ENCODE results near the gene SGIP1. TPM values are rescaled to one million over a fixed set of nuclear protein-coding genes. Genes with fewer than 3 reads are reported as not detected.

Gene SGIP1
- total RNA-seq, 1 donor from 2014 or later = 7.0 TPM

GRCh38 chr1:66747501-66747900, 213.5 kb downstream of the SGIP1 start:
- intact Hi-C loops (cut with DNase I) = no loop called here
- no peak for DNase-seq (ENCODE audit: low spot score)

- intact Hi-C loops (cut with DNase I) = no loop called here
- DNase-seq (ENCODE audit: low spot score) = no peak
Observed at GRCh38 chr1:66750577-66750976, 216.6 kb downstream of the SGIP1 start.

GRCh38 chr1:66751160-66751559, 217.2 kb downstream of the SGIP1 start:
- intact Hi-C loops (cut with DNase I) = no loop called here

GRCh38 chr1:66752000-66752592, 218.1 kb downstream of the SGIP1 start, which contains the start of gene DYNLT5:
DYNLT5 (plus strand) TSS chr1:66752459; CDS start chr1:66754659, 2,200 bp downstream.
- peak; percentile 90 for DNase-seq (ENCODE audit: low spot score)
- intact Hi-C loops (cut with DNase I) = no loop called here

More at GRCh38 chr1:66751160-66751559, 217.2 kb downstream of the SGIP1 start:
- no peak for DNase-seq (ENCODE audit: low spot score)

- intact Hi-C loops (cut with DNase I) = no loop called here
- no peak for DNase-seq (ENCODE audit: low spot score)
Observed at GRCh38 chr1:66752671-66753371, 218.9 kb downstream of the SGIP1 start.

- intact Hi-C loops (cut with DNase I) = no loop called here
- DNase-seq (ENCODE audit: low spot score) = no peak
Observed at GRCh38 chr1:66757722-66758240, 223.8 kb downstream of the SGIP1 start.

- no peak for DNase-seq (ENCODE audit: low spot score)
- intact Hi-C loops (cut with DNase I) = no loop called here
Observed at GRCh38 chr1:66758241-66758755, 224.3 kb downstream of the SGIP1 start.

GRCh38 chr1:66760506-66760905, 226.6 kb downstream of the SGIP1 start:
- DNase-seq (ENCODE audit: low spot score) = no peak
- intact Hi-C loops (cut with DNase I) = loop anchor here (10.0 kb wide), 3 partner anchors 164 to 444 kb away; partner anchors contain the start of genes DNAI4 and MIER1

GRCh38 chr1:66761221-66761620, 227.3 kb downstream of the SGIP1 start:
- intact Hi-C loops (cut with DNase I) = loop anchor here (10.0 kb wide), 3 partner anchors 164 to 444 kb away; partner anchors contain the start of genes DNAI4 and MIER1
- DNase-seq (ENCODE audit: low spot score) = no peak

- DNase-seq (ENCODE audit: low spot score) = no peak
- intact Hi-C loops (cut with DNase I) = loop anchor here (2.0 to 10.0 kb wide), 4 partner anchors 160 to 440 kb away; partner anchors contain the start of genes DNAI4 and MIER1
Observed at GRCh38 chr1:66764994-66765578, 231.1 kb downstream of the SGIP1 start.

- no peak for DNase-seq (ENCODE audit: low spot score)
- intact Hi-C loops (cut with DNase I) = loop anchor here (10.0 kb wide), 3 partner anchors 157 to 437 kb away; partner anchors contain the start of genes DNAI4 and MIER1
Observed at GRCh38 chr1:66767626-66768025, 233.7 kb downstream of the SGIP1 start.

GRCh38 chr1:66768965-66769364, 235.0 kb downstream of the SGIP1 start:
- intact Hi-C loops (cut with DNase I) = loop anchor here (10.0 kb wide), 3 partner anchors 156 to 436 kb away; partner anchors contain the start of genes DNAI4 and MIER1
- DNase-seq (ENCODE audit: low spot score) = no peak

GRCh38 chr1:66769512-66770229, 235.7 kb downstream of the SGIP1 start:
- DNase-seq (ENCODE audit: low spot score) = no peak
- intact Hi-C loops (cut with DNase I) = loop anchor here (10.0 kb wide), 3 partner anchors 155 to 435 kb away; partner anchors contain the start of genes DNAI4 and MIER1

- intact Hi-C loops (cut with DNase I) = no loop called here
- DNase-seq (ENCODE audit: low spot score) = no peak
Observed at GRCh38 chr1:66770240-66770639, 236.3 kb downstream of the SGIP1 start.

GRCh38 chr1:66770694-66771093, 236.7 kb downstream of the SGIP1 start:
- no peak for DNase-seq (ENCODE audit: low spot score)
- intact Hi-C loops (cut with DNase I) = no loop called here

GRCh38 chr1:66773227-66773626, 239.3 kb downstream of the SGIP1 start:
- no peak for DNase-seq (ENCODE audit: low spot score)
- intact Hi-C loops (cut with DNase I) = no loop called here

- DNase-seq (ENCODE audit: low spot score) = no peak
- intact Hi-C loops (cut with DNase I) = no loop called here
Observed at GRCh38 chr1:66774438-66774837, 240.5 kb downstream of the SGIP1 start.

- intact Hi-C loops (cut with DNase I) = no loop called here
- no peak for DNase-seq (ENCODE audit: low spot score)
Observed at GRCh38 chr1:66775646-66776045, 241.7 kb downstream of the SGIP1 start.

GRCh38 chr1:66777831-66778230, 243.9 kb downstream of the SGIP1 start:
- DNase-seq (ENCODE audit: low spot score) = no peak
- intact Hi-C loops (cut with DNase I) = no loop called here

Measured in cardiac septum (tissue), 1 donor.